ENCODE data around the gene NAB2.

DNA sequence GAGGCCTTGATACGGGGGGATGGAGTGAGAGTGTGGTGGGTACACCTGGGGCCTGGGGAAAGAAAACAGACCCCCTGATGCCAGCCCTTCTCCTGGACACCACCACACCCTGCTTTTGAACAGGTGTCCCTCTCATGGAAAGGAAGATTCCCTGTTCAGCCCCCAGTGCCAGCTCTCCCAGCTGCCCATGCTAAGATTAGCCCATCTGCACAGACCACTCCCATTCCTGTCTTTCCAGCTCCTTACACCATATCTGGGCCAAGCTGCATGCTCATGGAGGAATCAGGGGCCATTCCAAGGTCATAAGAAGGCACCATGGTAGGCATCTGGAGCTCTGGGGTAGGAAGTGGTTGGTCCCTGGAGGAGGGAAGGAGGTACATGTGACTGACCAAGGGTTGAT lies 9.6 kb downstream of the NAB2 start:
- TF ChIP-seq, protein P1, sequence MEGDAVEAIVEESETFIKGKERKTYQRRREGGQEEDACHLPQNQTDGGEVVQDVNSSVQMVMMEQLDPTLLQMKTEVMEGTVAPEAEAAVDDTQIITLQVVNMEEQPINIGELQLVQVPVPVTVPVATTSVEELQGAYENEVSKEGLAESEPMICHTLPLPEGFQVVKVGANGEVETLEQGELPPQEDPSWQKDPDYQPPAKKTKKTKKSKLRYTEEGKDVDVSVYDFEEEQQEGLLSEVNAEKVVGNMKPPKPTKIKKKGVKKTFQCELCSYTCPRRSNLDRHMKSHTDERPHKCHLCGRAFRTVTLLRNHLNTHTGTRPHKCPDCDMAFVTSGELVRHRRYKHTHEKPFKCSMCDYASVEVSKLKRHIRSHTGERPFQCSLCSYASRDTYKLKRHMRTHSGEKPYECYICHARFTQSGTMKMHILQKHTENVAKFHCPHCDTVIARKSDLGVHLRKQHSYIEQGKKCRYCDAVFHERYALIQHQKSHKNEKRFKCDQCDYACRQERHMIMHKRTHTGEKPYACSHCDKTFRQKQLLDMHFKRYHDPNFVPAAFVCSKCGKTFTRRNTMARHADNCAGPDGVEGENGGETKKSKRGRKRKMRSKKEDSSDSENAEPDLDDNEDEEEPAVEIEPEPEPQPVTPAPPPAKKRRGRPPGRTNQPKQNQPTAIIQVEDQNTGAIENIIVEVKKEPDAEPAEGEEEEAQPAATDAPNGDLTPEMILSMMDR (IDR thresholded peaks at IDR 0.05 in 8 of 11, conservative IDR thresholded peaks at IDR 0.05 in 3 of 11), result no peak
- no peak for TF ChIP-seq POLR2A (IDR thresholded peaks at IDR 0.05)

Data from spleen (tissue), 7 donors.